HG02678 (cell line): ENCODE results near the gene ABAT.

Source experiments
- ATAC-seq: cut with Tn5 transposase; IDR thresholded peaks from one replicate; pipeline ENCODE4 v1.9.1; 2021; ENCODE audit warnings: mild to moderate bottlenecking, moderate library complexity; ENCODE audit not compliant: unreplicated experiment

ABAT gene

DNA sequence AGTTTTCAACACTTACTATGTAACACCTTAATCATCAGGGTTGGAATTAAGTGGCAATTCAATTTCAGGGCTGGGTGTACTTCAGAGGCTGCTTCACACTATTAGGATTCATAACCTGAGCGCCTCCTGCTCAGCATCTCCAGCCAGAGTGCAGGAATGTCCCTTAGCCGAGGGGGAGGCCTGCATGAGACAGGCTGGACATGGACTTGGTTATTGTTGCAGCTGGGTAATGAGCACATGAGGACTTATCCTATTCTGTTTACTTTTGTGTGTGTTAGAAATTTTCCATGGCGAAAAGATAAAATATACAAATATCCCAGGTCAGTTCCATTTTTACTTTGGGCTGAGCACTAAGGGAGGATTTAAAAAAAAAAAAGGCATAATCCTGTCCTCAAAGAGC is 133.6 kb downstream of the ABAT start:
- no peak for ATAC-seq

GRCh38 chr16:8808613-8809353 is 134.4 kb downstream of the ABAT start:
- no peak for ATAC-seq

GRCh38 chr16:8812162-8812843 is 137.9 kb downstream of the ABAT start:
- ATAC-seq, result no peak

DNA sequence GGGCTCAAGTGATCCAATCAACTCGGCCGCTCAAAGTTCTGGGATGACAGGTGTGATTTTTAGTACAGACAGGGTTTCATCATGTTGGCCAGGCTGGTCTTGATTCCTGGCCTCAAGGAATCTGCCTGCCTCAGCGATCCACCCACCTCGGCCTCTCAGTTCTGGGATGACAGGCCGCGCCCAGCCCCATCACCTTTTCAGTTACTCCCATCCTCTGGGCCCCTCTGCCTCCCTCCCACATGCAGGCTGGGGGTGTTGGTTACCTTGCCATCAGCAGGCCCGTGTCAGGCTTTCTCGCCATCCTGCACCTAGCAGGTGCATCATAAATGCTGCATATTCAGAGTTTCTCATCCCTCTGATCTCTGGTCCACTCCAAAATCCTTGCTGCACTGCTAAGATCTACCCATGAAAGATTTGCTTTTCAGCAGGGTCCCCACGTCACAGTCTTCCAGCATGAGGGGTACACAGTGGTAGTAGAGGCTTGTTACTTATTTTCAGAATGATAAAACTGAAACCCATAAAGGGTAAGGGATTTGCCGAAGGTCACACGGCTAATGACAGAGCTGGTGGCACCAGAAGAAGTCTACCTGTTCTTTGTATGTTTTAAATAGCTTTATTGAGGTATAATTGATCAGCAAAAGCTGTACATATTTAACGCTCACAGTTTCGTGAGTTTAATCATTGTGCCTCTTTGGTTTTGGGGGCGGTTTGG is 139.8 kb downstream of the ABAT start:
- peak; percentile 36 for ATAC-seq

- no peak for ATAC-seq
Measured at GRCh38 chr16:8816967-8817655, 142.7 kb downstream of the ABAT start.

DNA sequence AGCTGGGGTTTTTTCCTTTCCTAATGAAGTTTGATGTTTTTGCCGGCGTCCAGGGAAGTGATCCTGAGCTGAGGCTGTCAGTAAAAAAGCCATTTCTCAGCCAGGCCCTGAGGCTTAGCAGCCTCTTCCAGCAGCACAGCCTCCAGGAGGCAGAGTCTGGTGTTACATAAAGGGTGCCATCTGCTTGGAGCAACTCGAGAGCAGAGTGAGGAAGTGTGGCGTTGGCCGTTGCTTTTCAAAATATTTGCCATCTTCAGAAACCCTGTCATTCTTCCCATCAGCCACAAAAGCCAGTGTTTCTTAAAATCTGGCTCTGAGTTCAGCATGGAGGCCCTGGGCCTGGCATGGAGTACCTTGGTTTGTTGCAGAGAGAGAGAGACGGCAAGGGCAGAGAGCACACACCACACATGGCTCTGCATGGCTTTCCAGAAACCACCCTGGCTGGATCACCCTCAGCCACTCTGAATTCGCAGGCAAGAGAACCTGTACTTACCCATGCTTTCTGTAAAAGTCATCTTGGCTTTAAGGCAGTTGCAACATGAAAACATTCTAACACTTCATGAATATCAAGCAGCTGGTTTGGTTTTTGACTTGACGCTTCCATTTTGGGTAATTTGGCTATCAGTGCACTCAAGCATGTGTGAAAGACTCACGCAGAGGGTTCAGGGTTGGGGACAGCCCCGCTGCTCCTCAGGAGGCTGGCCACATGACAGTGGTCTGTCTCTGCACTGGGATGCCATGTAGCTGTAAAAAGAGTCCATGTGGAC is 144.3 kb downstream of the ABAT start:
- ATAC-seq, result peak; percentile 81

- no peak for ATAC-seq
Measured at GRCh38 chr16:8819411-8820034, 145.1 kb downstream of the ABAT start.

- ATAC-seq, result no peak
Measured at GRCh38 chr16:8822403-8822802, 148.0 kb downstream of the ABAT start.

DNA sequence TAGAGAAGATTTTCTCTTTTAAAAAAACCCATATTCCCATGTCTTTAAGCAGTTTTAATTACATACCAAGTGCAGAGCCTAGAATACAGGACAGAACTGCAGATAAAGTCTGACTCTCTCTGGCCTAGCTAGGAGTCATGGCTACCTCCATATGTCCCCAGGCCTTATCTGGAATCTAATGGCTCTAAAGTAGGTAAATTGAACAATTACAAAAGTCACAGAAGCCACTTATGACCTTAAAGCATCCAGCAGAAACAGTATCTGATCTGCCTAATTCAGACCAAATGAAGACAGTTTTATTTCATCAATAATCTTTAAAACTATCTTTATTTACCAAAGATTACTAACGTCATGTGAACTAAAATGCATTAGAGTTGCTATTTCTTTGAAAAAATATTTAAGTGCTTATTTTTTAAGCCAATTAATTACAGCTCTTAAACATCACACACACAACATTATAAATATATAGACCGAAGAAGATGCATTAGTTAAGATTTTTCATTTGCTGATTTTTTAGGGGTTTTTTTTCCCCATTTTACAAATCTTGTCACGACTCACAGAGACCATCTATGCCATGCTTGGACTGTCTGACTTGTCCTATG is 152.0 kb downstream of the ABAT start:
- ATAC-seq, result no peak

DNA sequence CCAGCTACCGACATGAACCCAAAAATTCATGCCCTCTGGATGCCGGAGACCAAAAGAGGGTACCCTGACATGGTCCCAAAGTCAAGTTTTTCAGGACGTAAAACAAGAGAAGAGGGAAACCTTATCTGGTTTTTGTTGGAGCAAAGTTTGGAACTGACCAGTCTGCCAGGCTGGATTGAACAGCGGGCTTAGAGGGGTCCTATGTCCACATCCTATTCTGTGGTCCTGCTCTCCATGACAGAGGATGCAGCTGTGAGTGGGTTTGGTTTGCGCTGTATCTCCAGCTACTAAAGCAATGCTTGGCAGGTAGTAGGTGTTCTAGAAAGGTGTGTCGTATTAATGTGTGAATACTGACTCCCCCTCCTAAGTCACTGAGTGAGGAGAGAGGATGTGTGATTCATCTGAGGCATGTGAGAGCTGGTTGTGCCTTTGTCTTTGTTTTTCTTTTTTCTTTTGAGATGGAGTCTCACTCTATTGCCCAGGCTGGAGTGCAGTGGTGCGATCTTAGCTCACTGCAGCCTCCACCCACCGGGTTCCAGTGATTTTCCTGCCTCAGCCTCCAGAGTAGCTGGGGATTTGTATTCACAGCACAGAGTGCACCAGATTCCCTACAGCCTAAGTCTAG is 154.2 kb downstream of the ABAT start:
- ATAC-seq, result no peak

DNA sequence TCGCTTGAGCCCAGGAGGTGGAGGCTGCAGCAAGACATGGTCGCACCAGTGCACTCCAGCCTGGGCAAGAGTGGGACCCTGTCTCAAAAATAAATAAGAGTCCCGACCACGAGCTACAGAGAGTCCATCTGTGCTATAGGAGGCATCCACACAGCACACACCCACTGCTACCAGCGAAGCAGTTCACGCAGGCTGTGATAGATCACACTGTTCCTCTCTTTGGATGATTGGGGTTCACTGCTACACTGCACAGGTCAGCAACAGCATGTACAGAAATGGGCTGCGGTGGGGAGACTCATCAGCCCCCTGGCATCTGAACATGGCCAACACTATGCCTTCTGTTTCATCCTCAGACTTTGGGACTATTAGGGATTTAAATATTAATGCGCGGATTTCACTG is 157.0 kb downstream of the ABAT start:
- ATAC-seq, result no peak

DNA sequence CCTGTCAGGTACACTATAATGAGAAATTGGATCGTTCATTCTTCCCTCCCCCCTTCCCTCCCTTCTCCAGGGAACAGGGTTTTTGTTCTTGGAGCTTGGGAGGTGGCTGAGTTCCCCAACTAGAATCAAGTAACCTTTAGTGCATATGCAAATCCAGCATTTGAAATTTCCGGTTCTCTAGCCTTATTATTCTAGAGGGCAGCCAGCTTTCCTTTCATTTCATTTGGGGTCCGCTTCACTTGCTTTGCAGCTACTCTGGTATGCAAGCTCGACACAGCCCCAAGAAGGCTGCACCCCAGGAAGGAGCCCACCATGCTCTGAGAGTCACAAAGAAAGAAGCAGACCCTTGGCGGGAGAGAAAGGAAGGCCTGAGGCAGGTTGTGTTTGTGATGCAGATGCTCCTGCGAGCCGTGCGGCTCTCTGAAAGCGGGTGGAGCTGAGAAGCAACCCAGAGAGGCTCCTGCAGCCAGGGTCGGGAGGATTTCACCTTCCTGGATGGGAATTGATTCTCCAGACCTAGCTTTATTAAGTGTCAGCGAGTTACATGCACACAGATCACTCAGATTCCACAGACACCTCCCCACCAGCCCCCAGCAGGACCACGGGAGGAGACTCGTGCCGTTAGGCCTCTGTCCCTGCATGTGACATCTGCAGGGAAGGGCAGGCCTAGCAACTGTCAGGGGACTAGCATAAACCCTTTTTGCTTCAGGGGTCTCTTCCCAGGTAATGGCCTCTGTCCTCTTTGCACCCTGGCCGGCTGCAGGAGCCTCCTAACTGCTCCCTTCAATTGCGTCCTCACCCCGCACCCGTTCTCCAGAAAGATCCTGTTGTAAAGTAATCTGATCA is 157.7 kb downstream of the ABAT start:
- ATAC-seq, result no peak

DNA sequence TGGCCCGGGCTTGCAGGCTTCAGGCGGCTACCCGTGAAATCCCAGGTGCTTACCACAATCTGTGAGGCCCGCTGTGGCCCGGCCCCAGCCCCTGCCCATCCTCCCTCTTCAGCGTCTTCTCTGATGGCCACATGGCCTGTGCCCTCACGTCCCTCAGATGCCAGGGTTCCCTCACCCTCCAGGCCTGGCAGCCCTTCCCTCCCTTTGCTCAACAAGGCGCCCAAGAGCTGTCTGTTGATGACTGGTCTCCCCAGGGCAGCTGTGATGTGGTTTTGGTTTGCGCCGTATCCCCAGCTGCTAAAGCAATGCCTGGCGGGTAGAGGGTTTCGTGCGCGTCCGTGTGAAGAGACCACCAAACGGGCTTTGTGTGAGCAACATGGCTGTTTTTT is 158.3 kb downstream of the ABAT start:
- ATAC-seq, result no peak
